Stomach (tissue), 9 donors: ENCODE measurements around the gene SSBP3. TPM values are rescaled to one million over a fixed set of nuclear protein-coding genes. Genes with fewer than 3 reads are reported as not detected.

Experiments used
- DNase-seq, 2 donors: peaks; one replicate each; pipeline versions ENCODE4 v3.0.0 to v3.0.0-alpha.2; 2013 to 2019
- H3K27ac ChIP-seq, 5 donors: fragments of 200-600 bp in 4 of 5; sonication (generic) in 4 of 5; one replicate each; pipeline ENCODE4 v1.5.1; 2013 to 2019; ENCODE audit warnings: mild to moderate bottlenecking in 1 of 5, moderate library complexity in 1 of 5
- H3K27me3 ChIP-seq, 3 donors: fragments of 200-600 bp; sonication (generic); one replicate each; pipeline ENCODE4 v1.5.1; 2017 to 2019; ENCODE audit warnings: mixed run types in 1 of 3
- H3K36me3 ChIP-seq, 4 donors: fragments of 200-600 bp; sonication (generic); 1 replicate in 3 of 4; 2 replicates in 1 of 4; pipeline ENCODE4 v1.5.1; 2016 to 2019
- H3K4me1 ChIP-seq, 4 donors: fragments of 200-600 bp; sonication (generic); one replicate each; pipeline ENCODE4 v1.5.1; 2016 to 2019
- H3K4me3 ChIP-seq, 4 donors: fragments of 200-600 bp; sonication (generic) in 3 of 4; one replicate each; pipeline ENCODE4 v1.5.1; 2016 to 2019; ENCODE audit warnings: mild to moderate bottlenecking in 1 of 4
- H3K9me3 ChIP-seq, 4 donors: fragments of 200-600 bp; sonication (generic); one replicate each; pipeline ENCODE4 v1.5.1; 2016 to 2019
- CTCF ChIP-seq, 7 experiments: fragments of 450-650 bp in 4 of 7; fragments of 200-600 bp in 3 of 7; sonication (generic) in 3 of 7; IDR thresholded peaks; one replicate each; pipeline ENCODE4 v1.5.1; 2016 to 2019; ENCODE audit warnings: antibody characterized with exemption in 7 of 7, control low read depth in 2 of 7, mild to moderate bottlenecking in 1 of 7
- EP300 ChIP-seq: sonication (generic); formaldehyde crosslinking; IDR thresholded peaks from one replicate; pipeline ENCODE4 v1.6.1; 2017; ENCODE audit warnings: antibody characterized with exemption
- POLR2A ChIP-seq, 4 donors: fragments of 450-650 bp; IDR thresholded peaks; one replicate each; pipeline ENCODE4 v1.6.1; 2016; ENCODE audit warnings: antibody characterized with exemption in 4 of 4, control low read depth in 2 of 4, mild to moderate bottlenecking in 1 of 4, moderate library complexity in 1 of 4
- POLR2AphosphoS5 ChIP-seq, 3 donors: sonication (generic); formaldehyde crosslinking; IDR thresholded peaks; one replicate each; pipeline ENCODE4 v1.6.1; 2016; ENCODE audit warnings: antibody characterized with exemption in 3 of 3
- WGBS, 5 donors: extraction: QIAGEN DNeasy Blood & Tissue Kit in 3 of 5; methylation state at CpG; one replicate each; pipeline versions ENCODE4 v1.1.5 to v1.1.7; 2013 to 2018; 5-methylcytosine and 5-hydroxymethylcytosine counted together
- intact Hi-C: fragments of 100-400 bp; cut with DNase I; formaldehyde crosslinking; loops from one replicate; pipeline ENCODE4 v1.15.1; 2023; ENCODE audit warnings: low total_unique reads
- polyA plus RNA-seq, 3 donors: library from polyadenylated mRNA; stranded (reverse); fragments of 200-250 nt; gene quantifications; one replicate each; pipeline ENCODE4 v1.2.3, GENCODE V29; 2013
- total RNA-seq, 5 donors: library from RNA; depleted of rRNA; stranded (reverse); fragments of >200 nt; gene quantifications; one replicate each; pipeline versions ENCODE4 v1.1.0 to v1.2.3, GENCODE V29; 2014 to 2016
- donor health status: healthy with polysubstance abuse.
- donor health status: Bipolar disorder and iron deficiency.
- donor health status: healthy.

SSBP3 gene
- total and polyA plus RNA-seq, 8 donors: 4.3 to 100 (median 38.1) TPM

GRCh38 chr1:54276617-54277450, 129.4 kb downstream of the SSBP3 start:
- Histone ChIP-seq H3K36me3 (peaks cover 2 to 12% (median 11%) of the 10 kb centered on the region in 4 donors), H3K4me1 (peaks cover 98 to 100% (median 99%) of the 10 kb centered on the region in 4 donors), H3K27ac (peak overlapping the region; percentile 88 to 95 (median 93)), H3K4me3 (no peak overlapping the region), H3K9me3 (no peaks in the 10 kb centered on the region), H3K27me3 (no peaks in the 10 kb centered on the region)
- 62 to 76% (median 67%) methylated on average over 11 of the region's 11 CpGs for whole genome bisulfite sequencing, 5 donors
- DNase-seq: no peak
- intact Hi-C loops: no loop called here
- no peak for TF ChIP-seq EP300
- peak in 1 of 3 donors; percentile 42 for TF ChIP-seq POLR2AphosphoS5 (IDR thresholded peaks at IDR 0.05)
- no peak for TF ChIP-seq POLR2A (IDR thresholded peaks at IDR 0.05)
- no peak for TF ChIP-seq CTCF (IDR thresholded peaks at IDR 0.05)

GRCh38 chr1:54275349-54275748, 130.8 kb downstream of the SSBP3 start:
- Histone ChIP-seq H3K4me3 (no peak overlapping the region), H3K9me3 (no peaks in the 10 kb centered on the region), H3K4me1 (peaks cover 93 to 99% (median 97%) of the 10 kb centered on the region in 4 donors), H3K27me3 (no peaks in the 10 kb centered on the region), H3K27ac (peak overlapping the region; percentile 88 to 95 (median 93)), H3K36me3 (peaks cover 3 to 11% (median 9%) of the 10 kb centered on the region in 4 donors)
- TF ChIP-seq POLR2AphosphoS5 (IDR thresholded peaks at IDR 0.05) (peak; percentile 80 to 95 (median 95)), CTCF (IDR thresholded peaks at IDR 0.05) (no peak), POLR2A (IDR thresholded peaks at IDR 0.05) (no peak), EP300 (peak; percentile 80)
- WGBS, 5 donors: 14 to 47% (median 24%) methylated on average over 3 of the region's 3 CpGs
- intact Hi-C loops: no loop called here
- DNase-seq: peak; percentile 72 to 82

- Histone ChIP-seq H3K27me3 (no peaks in the 10 kb centered on the region), H3K36me3 (peaks cover 4 to 6% (median 5%) of the 10 kb centered on the region in 4 donors), H3K4me3 (no peak overlapping the region), H3K27ac (peak overlapping the region; percentile 88 to 95 (median 93)), H3K9me3 (no peaks in the 10 kb centered on the region), H3K4me1 (peaks cover 89 to 100% (median 95%) of the 10 kb centered on the region in 4 donors)
- WGBS, 5 donors: 32 to 52% (median 41%) methylated on average over 6 to 11 of the region's 11 CpGs
- no peak for DNase-seq
- intact Hi-C loops: no loop called here
- no peak for TF ChIP-seq POLR2AphosphoS5 (IDR thresholded peaks at IDR 0.05)
- no peak for TF ChIP-seq POLR2A (IDR thresholded peaks at IDR 0.05)
- no peak for TF ChIP-seq CTCF (IDR thresholded peaks at IDR 0.05)
- TF ChIP-seq EP300: no peak
These were observed 131.3 kb downstream of the SSBP3 start for GRCh38 chr1:54274881-54275280.

GRCh38 chr1:54274448-54274847, 131.7 kb downstream of the SSBP3 start:
- Histone ChIP-seq H3K4me3 (no peak overlapping the region), H3K27ac (peak overlapping the region; percentile 88 to 95 (median 93)), H3K4me1 (peaks cover 89 to 100% (median 95%) of the 10 kb centered on the region in 4 donors), H3K9me3 (no peaks in the 10 kb centered on the region), H3K36me3 (peaks cover 0 to 6% (median under 1%) of the 10 kb centered on the region in 4 donors), H3K27me3 (no peaks in the 10 kb centered on the region)
- TF ChIP-seq EP300 (no peak), POLR2AphosphoS5 (IDR thresholded peaks at IDR 0.05) (no peak), POLR2A (IDR thresholded peaks at IDR 0.05) (no peak), CTCF (IDR thresholded peaks at IDR 0.05) (no peak)
- intact Hi-C loops: no loop called here
- peak; percentile 47 to 57 for DNase-seq
- WGBS, 5 donors: 38 to 54% (median 41%) methylated on average over 8 of the region's 8 CpGs
